Activated CD8-positive, alpha-beta memory T cell treated with anti-CD3 and anti-CD28 coated beads, Interleukin-2, amount 50 U/mL, for 4 hours (primary cell): ENCODE results near the gene DSG3.
"Not testable (repeated sequence)": the region's sequence is repeated elsewhere in the genome, so short reads cannot be mapped to it uniquely, and the experiment has no call there.

Experiments
- DNase-seq: peaks from one replicate; pipeline ENCODE4 v3.0.0-alpha.2; 2020

The DSG3 gene

DNA sequence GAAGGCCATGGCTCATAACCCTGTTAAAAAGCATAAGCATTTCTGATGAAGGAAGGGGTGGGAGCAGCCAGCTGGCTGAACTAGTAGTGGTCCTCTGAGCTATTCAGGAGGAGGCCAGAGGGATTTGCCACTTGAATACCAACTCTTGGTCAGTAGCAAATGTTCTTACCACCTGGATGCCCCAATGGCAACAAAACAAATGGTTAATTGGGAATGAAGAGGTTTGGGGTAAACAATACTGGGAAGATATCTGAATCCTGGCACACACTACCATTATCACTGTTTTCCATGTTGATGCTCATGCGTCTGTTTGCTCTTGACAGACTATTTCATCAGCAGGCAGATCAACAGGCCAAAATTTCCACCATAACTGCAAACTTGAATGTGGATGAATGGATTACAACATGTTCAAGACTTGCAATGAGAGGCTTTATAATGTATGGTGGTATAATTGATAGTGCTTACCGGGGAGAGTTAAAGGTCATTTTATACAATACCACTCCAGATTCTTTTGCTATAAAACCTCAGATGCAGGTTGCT, 47.2 kb downstream of the DSG3 start:
- DNase-seq: not testable (repeated sequence)

DNA sequence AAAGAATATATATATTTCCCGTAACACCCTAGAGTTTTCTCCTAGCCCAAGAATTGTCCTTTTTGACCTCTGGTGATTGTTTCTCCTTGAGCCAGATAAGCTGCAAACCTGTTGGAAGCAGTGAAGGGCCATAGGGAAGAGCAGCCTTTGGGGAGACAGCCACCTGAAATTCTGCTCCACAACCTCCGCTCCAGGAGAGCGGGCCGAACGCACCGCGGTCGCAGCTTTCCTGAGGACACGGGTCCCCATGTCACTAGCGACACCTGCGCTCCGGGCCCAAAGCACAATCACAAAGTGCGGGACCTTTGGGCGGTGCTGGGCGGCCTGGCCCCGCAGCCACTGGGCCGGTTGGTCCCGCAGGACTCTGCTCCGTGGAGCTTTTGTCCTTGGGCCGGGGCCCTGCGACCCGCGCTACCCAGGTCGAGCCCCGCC, 49.9 kb downstream of the DSG3 start:
- DNase-seq: no peak

DNA sequence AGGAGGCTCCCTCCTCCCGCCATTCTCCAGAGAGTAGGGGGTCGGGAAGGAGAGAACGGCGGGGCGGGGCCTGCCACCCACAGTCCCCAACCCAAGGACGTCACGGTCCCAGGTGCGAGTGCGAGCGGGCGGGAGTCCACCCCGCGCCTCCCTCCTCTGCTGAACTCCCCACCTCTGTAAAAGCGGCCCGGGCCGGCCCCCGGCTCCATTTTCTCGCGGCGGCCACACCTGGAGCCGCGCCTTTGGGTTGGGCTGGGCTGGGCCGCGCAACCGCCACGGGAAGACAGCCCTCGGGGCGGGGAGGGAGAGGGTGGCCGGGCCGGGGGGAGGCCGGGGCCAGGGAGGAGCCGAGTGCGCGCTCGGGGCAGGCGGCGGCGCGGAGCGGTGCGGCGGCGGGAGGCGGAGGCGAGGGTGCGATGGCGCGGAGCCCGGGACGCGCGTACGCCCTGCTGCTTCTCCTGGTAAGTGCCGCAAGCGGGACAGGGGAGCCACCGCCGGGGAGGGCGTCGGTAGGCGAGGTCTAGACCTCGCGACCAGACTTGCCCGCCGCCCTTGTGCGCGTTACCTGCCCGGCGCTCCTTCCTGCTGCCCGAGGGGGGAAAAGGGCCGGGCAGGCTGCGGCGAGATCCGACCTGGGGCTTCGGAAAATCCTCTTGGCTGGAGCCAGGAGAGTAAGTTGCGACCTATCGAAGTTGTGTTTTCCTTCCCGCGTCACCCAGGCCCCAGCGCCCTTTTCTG, 50.5 kb downstream of the DSG3 start, which contains the start of gene DSG2:
TSS of gene DSG2 (plus strand) at position 342 of the 738 bp plus-strand sequence. CDS start at position 417, 75 bp downstream.
- DNase-seq: peak; percentile 14

DNA sequence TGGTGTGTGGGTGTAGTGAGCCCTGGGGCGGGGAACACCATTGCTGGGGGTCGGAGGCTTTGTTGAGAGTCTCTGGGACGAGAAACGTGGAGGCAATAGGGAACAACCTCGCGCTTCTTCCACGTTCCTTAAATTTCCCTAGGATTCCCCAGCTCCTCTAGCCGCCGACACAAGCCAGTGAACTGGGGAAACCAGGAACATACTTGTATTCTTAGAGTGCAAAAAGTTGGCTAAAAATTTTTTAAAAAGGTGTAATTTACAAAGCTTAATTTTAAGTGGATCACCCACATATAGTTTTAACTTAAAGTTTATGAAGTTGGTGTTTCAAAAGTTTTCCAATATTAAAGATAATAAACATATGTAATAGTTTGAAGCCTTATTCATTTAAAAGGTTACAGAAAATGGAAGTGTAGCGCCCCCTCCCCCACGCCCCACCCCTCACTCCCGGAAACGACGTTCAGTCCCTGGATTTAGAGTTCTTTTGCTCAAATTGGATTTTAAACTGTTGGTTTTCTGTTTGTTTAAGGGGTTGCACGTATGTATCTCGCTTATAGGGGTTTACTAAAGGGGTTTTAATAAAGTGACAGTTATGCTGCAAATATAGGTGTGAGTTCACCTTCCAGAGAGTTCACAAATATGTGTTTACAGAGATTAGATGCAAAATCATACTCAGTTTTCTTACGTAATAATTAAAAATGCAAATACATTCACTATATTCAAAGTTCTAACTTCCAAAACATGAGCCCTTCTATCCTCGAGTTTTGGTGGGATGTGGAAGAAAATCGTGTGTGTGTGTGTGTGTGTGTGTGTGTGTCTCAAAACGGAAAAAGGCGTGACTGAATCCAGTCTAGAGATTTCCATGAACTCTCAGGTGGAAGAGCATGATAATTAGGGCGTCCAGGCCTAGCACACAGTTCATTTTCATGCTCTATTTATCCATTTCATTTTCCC, 51.3 kb downstream of the DSG3 start:
- DNase-seq: no peak

DNA sequence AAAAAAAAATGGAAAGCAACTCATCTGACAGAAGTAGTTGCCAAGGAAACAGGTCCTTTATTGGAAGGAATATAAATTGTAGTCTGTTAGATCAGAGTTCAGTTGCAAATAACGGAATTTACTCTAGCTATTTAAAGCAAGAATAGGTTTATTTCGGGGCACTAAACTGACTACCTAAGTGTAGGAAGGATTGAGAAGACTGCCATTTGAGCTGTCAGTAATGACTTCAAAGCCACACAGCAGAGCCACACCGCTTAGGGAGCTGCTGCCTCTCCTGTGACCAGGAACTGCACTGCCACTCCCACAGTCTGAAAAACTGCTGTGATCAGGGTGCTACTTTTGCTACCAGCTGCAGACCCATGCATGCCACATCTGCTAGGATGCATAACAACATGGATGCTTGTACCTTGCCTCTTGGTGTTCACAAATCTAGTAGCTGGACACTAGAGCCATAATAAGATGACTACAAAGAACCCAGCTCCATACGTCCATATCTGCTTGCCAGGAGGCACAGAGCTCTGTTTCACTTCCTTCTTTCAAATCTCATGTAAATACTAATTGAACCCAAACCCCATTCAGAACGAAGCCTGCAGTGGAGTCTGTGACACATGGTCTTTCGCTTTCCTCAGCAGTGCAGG, 52.6 kb downstream of the DSG3 start:
- no peak for DNase-seq

DNA sequence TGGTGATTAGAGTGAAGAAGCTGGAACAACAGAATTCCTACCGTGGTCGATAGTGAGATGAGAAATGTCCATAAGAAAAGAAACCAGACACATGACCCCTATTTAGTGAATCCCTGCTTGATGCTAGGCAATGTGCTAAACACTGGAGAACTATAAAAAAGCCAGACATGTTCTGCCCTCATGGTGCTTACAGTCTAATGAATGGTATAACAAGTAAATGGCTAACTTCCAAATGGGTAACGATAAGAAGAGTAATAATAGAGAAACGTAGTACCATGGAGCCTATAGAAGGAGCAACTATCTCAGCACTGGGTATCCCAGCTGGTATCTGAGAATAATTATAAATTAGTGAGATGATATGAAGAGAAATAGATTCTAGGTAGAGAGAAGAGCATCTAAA, 55.5 kb downstream of the DSG3 start:
- no peak for DNase-seq

DNA sequence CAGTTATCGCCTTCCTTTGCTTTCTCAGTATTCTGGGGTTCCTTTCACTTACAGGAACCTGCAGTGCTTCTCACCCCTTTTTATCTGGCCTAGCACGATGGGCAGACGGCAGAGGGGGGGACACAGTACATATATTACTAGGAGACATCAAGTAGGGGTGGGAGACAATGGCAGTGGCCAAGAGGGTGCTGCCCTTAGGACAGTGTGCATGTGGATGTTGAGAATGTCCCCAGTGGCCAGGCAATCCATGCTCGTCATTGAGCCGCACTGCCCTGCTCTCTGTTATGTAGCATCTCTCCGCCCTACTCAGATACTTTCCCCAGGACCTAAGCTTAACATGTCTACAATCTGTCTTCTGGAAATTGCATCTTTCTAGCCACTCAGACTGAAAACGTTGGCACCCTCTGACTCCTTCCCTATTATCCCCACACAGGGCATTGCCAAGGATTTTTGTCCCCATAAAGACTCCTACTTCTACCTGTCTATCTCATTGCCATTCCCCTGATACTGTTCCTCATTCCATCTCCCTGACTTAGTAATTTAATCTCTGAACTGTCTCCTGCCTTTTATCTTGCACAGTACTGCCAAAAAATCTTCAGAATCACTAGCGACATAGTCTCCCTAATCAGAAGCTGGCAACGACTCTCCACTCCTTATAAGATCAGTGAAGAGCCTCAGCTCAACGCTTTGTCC, 57.1 kb downstream of the DSG3 start:
- no peak for DNase-seq

DNA sequence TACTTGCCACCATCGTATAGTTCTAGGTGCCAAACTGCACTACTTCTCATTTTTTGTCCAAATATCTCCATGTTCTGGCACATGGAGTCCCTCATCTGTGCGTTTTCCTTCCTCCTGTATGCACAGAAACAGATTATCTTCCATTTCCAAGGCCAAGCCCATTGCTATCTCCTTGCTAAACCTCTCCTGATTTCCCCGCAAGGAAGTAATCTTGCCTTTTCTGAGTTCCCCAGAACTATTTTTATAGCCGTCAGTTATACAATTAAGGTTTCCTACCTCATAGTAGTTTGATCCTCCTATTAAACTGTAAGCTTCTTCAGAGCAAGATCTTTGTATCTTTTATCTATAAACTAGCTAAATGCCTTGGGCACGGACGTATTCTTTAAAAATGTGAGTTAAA, 57.6 kb downstream of the DSG3 start:
- DNase-seq: no peak

DNA sequence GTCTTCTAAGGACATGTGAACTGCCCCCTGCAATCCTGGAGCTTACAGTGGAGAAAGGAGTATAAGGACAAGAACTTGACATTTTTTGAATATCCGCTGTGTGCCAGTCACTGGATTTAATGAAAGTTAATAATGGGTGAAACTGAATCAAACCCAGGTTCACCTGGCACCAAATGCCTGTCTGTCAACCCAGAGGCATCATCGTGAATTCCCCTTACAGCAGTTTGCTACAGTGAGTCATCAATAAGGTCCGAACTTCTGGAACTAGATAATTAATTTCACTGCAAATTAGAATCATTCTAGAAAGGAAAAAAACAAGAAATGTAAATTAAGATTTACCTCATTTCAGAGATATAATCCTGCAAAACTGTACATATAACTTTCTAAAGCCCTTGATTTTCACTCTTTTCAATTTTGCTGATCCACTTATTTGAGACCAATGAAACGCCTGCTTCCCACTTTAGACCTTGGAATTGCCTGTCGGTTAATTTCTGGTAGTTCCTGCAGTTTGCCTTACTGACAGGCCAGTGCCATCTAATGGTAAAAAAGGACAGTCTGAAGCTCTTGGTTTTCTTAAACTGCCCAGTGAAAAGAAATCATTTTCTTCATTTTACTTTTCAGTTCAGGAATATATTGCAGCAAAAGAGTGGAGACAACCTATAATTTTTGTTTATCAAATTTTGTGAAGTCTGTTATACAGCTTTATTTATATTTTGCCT, 58.6 kb downstream of the DSG3 start:
- no peak for DNase-seq

DNA sequence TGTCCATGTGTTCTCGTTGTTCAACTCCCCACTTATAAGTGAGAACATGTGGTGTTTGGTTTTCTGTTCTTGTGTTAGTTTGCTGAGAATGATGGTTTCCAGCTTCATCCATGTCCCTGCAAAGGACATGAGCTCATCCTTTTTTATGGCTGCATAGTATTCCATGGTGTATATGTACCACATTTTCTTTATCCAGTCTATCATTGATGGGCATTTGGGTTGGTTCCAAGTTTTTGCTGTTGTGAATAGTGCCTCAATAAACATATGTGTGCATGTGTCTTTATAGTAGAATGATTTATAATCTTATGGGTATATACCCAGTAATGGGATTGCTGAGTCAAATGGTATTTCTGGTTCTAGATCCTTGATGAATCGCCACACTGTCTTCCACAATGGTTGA, 59.6 kb downstream of the DSG3 start:
- DNase-seq: not testable (repeated sequence)

DNA sequence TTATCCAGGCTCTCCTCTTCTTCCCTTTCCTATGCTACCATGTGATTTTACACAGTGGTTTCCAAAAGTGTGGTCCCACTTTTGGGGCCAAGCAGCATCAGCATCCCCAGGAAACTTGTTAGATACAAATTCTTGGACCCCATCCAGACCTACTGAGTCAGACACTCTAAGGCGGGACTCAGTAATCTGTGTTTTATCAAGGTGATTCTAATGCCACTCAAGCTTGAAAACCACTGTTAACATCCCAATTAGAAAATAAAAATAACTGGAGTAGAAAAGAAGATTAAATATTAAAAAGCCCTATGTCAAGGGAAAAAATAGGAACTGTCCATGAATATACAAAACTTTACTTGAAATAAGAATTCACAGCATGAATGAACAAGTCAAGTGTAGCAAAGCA, 61.2 kb downstream of the DSG3 start:
- DNase-seq: no peak

DNA sequence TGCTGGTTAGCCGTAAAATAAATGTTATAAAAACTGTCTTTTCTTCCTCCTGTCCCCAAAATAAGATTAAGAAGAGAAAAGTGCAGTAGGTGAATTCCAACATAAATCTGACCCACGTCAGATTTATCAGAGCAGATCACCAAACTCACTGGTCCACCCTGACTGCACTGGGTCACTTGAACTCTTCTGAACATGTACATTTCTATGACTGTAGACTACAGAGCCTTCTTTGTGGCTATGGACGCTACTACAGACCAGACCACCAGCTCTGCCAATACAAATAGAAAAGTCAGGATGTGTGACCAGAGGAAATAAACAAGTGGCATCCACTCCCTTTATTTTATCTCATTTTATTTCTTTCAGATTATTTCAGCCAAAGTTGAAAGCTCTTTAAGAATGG, 62.0 kb downstream of the DSG3 start:
- no peak for DNase-seq

DNA sequence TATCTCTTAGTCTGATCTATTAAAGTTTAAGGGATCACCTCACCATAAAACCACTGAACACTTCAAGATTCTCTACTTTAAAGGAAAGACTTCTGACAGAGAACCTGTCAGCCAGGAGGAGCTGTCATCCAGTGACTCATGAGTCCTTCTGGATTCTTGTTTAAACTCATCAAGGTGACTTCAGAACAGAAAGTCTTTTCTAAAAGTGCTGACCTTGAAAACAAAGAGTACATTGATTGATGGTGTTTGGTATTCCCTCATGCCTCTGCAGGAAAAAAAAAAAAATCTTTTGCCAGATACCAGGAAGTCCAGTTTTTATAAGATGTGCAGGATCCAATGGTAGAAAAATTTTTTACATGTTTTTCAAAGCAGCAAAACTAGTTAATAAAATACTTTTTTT, 62.8 kb downstream of the DSG3 start:
- no peak for DNase-seq

DNA sequence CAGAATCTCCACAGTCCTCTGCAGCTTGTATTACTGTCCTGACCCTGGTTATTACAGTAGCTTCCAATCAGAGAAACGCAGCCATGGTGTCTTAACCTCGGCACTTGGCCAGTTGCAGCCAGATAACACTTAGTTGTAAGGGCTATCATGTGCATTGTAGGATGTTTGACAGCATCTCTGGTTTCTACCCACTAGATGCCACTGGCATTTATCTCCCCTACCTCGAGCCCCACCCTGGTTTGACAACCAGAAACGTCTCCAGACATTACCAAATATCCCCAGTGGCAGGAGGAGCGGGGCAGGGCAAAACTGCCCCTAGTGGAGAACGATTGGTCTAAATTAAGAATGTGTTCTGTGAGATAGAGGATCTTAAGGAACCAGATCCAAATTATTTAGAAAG, 63.6 kb downstream of the DSG3 start:
- no peak for DNase-seq

DNA sequence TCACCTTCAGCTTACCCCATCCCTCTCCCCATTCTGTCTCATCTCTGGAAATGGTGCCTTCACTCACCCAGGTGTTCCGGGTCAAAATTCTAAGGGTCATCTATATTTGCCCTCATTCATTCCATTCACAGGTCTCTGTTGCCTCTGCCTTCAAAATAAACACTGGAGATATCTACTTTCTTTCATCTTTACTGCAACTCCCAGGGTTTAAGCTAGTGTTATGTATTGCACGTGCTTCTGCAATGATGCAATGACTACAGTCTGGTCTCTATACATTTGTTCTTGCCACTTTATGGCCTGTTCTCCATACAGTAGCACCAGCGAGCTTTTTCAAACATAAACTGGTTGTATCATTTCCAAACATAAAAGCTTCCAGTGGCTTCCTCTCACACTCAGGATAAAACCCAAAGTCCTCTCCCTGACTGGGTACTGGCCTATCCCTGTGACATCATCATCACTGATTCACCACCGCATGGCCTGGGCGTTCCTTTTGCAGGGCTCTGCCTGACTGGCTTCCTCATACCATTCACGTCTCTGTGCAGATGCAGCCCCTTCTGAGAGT, 64.7 kb downstream of the DSG3 start:
- DNase-seq: no peak

DNA sequence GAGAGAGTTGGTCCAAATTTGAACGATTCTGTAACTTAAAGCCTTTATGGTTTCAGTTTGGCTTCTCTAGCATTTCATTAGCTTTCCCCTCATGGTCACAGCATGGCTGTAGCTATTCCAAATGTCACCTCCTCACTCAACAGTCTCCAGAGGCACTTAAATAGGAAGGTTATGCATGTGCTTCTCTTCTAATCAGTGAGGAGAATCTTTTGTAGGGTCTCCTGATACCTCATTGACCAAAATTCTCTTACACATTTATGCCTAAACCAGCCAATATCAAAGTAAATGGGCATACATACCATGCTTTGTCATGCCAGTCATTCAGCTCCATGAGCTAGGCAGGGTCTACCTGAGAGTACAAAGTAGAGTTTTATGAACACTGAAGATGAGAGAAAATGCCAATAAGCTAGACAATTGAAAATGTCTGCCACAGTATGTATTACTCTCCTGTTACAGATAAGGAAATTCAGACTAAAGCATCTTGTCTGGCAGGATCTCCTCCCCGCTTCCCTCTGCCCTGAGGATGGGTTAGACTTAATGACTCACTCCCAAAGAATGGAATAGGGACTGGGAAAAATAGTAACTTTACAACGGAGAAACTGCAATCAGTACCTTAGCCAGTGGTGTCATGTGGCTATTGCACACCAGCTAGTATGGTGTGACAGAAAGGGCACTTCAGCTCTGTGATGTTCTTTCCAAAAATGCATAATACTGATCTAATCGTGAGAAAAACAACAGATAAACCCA, 65.8 kb downstream of the DSG3 start:
- no peak for DNase-seq

DNA sequence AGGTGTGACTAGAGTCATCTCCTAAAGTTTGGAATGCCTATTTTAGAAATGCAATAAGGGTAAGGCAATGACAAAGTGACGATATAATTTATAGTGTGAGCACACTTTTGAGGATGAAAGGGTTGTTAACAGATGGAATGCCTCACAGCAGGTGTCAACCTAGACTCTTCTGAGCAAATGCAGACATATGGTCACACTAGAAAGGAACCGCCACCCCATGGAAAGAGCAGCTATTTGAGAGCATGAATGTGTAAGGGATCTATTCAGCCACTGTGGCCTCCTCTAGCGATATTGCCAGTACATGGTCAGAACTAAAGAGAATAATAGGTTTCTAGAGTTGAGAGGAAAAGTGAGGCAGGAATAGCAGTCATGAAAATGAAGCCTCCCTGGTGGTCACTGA, 68.9 kb downstream of the DSG3 start:
- DNase-seq: no peak

DNA sequence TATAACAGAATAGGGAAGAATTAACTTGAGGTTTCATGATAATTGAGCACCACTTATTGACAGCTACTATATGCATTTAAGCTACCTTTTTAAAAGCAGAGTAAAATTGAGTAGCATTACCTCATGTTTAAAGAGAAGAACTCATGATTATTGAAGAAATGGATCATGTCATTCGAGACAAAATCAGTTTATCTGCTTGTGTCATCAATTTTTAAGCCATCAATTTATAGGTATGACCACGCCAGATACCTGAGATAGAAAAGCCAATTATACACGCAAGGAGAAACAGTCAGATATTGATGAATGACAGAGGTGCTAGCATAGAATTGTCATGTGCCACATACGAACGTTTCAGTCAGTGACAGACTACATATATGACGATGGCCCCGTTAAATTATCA, 78.8 kb downstream of the DSG3 start:
- no peak for DNase-seq
